NCI-H2171 treated with DMSO at 0.1 percent for 48 hours (cell line): Measurements from ENCODE around the gene RFWD3.
A peak's percentile ranks its signal among the peaks of the same experiment; 100 is the strongest.
"Not testable (repeated sequence)": the region's sequence is repeated elsewhere in the genome, so short reads cannot be mapped to it uniquely, and the experiment has no call there.

Experiments
- DNase-seq: peaks from one replicate; lab custom pipeline; 2025; lab: John Stamatoyannopoulos, UW

Gene RFWD3, protein sequence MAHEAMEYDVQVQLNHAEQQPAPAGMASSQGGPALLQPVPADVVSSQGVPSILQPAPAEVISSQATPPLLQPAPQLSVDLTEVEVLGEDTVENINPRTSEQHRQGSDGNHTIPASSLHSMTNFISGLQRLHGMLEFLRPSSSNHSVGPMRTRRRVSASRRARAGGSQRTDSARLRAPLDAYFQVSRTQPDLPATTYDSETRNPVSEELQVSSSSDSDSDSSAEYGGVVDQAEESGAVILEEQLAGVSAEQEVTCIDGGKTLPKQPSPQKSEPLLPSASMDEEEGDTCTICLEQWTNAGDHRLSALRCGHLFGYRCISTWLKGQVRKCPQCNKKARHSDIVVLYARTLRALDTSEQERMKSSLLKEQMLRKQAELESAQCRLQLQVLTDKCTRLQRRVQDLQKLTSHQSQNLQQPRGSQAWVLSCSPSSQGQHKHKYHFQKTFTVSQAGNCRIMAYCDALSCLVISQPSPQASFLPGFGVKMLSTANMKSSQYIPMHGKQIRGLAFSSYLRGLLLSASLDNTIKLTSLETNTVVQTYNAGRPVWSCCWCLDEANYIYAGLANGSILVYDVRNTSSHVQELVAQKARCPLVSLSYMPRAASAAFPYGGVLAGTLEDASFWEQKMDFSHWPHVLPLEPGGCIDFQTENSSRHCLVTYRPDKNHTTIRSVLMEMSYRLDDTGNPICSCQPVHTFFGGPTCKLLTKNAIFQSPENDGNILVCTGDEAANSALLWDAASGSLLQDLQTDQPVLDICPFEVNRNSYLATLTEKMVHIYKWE

DNA sequence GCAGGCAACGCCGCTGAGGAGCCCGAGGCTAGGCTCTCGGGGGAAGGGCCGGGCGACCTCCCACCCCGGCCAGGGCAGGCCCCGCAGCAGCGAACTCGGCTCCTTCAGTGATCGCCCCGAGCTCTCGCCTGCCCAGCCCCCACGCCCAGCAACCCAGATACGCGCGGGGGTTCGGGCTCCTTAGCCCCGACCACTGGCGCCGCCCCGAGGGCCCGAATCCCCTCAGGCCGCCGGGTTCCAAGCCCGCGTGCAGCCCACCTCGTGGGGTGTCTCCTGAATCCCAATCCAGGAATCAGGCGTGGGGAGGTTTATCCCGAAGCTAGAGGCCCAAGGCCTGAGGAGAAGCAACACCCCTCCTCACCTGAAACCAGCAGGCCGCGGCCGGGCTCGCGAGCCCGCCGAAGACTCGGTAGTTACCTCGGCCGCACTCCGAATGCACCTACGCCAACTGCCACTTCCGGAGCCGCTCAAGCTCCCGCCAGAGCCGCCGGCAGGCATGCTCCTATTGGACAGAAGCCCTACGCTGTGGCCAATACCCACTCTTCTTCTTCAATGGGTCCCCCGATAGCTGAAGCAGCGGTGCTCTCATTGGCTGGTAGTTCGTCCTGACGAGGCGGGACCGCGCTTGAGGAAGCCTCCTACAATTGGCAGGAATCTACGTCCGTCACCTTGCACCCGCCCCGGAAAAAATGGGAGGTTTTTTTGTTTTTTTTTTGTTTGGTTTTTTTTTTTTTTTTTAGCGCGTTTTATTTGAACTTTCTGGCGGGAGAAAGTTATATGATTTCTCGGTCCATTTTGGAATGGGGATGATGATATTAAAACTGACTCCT, at the start of gene RFWD3:
TSS of gene RFWD3 (minus strand) at position 453 of the 830 bp plus-strand sequence. CDS start 5,428 bp downstream, outside the sequence.
- DNase-seq, result peak; percentile 99

DNA sequence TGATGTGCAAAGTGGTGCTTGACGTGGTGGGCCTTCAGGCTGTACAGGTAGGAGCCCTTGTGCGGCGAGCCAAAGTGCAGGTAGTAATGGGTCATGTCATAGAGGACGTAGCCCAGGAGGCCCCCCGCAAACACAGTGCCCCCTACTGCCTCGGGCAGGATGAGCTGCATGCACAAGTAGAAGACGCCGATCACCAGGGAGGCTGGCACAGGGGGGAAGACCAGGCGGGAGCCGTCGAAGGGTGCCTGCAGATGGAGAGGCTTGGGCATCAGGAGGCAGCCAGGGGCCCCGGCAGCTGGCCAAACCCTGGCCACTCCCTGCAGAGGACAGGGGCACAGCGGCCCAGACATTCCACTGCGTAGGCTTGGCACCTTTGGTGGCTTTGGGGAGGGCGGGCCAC, 49.7 kb upstream of the RFWD3 start:
- DNase-seq, result no peak

DNA sequence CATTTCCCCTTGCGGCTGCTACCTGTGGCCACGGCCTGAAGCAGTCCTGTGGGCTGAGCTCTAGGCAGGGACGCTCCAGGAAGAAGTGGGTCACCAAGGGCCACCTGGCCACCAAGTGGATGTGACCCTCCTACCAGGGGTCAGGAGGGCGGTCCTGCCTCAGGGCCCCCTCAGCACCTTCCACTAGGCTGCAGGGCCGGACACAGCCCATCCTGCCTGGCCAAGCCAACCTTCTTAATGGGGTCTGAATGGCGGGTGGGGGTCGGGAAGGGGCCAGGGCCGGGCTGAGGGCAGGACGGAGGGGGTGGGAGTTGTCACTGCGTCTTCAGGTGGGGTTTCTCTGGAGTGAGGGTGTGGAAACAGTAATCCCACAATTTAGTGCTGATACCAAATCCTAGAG, 47.2 kb upstream of the RFWD3 start:
- DNase-seq, result no peak

DNA sequence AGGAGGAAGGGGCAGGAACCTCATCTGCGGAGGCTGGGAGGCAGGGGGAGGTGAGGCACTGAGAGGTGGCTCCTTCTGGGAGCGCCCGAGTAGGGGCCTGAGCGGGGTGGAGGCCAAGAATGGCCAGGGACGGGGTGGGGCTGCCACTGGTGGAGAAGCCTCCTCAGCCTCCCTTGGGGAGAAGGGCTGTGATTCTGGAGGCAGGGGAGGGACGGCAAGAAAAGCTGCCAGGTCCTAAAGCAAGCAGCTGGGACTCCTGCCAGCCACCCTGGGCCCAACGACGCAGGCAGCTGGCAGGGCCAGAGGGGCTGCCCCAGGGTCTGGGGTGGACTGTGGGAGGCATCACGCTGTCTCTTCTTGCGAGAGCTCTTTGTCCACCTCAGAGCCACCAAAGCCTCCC, 46.6 kb upstream of the RFWD3 start:
- DNase-seq, result no peak

DNA sequence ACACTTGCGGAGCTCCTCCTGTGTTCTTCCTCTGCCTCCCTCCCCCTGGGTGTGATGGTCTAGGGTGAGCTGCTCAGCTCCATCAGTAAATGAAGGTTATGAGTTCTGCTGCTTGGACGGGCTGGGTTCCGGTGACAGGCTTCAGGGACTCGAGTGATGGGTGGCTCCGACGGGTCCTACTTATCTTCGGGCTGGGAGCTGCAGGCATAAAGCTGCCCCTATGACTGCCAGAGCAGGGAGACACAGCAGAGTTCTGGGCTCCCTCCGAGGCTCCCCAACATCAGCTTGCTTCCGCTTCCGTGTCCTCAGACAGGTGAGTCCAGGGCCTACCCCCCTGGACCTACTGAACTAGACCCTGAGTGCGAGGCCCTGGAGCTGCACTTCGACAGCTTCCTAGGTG, 45.3 kb upstream of the RFWD3 start:
- DNase-seq, result no peak

DNA sequence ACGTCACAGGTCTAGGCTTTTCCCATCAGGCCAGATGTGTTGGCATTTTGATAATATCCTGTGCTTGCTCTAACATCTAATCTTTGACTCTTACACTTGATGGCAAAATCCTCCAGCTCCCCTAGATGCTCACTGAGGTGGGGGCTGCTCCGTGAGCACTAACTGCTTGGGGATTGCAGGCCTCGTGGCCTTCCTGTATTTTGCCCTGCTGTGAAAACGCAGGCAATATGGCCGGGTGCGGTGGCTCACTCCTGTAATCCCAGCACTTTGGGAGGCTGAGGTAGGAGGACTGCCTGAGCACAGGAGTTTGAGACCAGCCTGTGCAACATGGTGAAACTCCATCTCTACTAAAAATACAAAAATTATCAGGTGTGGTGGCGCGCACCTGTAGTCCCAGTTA, 43.7 kb upstream of the RFWD3 start:
- no peak for DNase-seq

DNA sequence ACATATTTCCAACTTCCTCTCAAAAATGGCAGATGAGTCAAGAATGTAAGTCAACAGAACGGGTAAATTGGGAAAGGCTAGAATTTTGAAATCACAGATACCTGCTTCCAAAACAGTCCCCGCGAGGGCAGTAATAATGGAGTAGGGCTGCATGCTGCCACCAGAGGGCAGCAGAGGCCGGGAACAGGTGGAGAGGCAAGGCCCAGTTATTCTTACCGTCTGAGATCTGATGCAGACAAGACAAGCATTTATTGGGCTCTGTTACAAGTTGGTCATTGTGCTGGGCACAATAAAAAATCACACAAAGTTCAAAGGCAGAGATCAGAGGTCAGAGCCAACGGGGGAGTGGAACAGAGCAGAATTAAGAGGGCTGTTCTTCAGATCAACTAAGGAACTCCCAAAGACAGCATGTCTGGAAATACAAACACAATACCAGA, 42.8 kb upstream of the RFWD3 start:
- DNase-seq, result peak; percentile 81

DNA sequence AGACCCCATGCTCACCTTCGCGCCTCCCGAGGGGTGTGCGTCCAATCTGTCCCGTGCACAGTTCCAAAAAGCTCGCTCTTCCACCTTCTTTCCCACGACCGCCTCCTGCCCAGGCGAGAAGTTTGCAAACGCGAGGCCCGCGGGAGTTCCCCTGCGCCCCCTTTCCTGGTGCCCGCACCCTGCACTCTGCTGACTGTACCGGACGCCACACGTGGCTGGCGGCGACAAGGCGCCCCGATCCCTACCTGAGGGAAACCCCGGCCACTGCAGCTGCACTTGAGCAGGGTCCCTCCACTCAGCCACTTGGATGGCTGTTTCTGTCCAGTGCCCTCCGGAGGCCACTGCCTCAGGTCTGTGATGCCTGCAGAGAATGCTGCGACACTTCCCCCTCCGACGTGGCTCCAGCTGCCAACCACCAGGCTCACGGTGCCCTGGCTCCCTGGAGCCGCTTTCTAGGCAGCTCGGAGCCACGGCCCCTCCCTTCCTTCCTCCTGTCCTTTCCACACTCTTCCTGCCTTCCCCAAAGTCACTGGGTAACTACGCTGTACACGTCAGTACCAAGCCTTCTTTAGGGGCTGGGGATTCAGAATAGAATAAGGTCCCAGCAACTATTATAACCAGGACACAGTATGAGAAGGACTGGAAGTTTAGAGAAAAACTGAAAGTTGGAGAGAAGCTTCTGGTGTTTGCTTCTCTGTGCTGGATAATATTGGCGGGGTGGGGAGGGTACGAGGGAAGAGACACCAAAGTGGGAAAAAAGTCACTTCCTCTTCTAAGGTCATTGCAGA, 34.0 kb upstream of the RFWD3 start, which contains the start of gene MLKL:
TSS of gene MLKL (minus strand) at position 425 of the 788 bp plus-strand sequence. CDS start 5,105 bp downstream, outside the sequence.
- peak; percentile 31 for DNase-seq

DNA sequence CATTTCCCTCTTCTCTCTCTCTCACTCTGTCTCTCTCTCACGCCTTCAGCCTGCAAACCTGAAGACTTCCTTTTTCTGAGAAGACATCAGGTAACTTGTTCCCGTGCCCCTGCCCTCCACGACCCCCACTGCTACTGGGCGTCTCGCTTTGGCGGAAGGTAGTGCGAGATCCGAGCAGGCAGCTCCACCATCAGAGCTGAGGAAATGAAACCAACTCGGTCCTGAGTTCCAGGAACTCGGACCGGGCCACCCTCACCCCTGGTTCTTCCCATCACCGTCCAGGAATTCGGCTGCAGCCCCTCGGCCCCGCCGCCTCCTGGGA, 33.4 kb upstream of the RFWD3 start:
- no peak for DNase-seq

DNA sequence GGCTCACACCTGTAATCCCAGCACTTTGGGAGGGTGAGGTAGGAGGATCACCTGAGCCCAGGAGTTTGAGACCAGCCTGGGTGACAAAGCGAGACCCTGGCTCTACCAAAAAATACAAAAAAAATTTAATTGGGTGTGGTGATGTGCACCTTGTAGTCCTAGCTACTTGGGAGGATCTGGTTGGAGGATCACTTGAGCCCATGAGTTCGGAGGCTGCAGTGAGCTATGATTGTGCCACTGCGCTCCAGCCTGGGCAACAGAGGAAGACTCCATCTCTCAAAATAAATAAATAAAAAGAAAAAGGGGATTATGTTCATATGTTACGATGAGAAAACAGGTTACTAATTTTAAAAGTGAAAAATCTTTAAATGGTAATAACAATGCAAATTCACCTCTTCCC, 33.0 kb upstream of the RFWD3 start:
- no peak for DNase-seq

DNA sequence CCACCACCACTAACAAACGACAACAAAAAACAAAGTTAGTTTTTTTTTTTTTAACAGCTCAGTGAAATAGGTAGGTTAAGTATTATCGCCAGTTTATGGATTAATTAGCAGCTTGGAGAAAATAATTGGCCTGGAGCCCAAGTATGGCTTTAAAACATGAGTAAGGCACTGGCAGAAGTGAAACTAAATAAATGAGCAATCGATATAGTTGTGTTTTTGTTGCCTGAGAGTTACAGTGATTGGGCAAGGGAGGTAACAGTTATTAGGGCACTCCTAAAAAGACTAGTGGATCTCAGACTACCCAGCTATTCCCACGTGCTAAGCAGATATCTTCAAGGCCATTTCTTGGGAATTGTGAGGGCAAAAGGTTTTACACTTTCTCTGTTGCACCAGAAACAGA, 31.5 kb upstream of the RFWD3 start:
- no peak for DNase-seq

DNA sequence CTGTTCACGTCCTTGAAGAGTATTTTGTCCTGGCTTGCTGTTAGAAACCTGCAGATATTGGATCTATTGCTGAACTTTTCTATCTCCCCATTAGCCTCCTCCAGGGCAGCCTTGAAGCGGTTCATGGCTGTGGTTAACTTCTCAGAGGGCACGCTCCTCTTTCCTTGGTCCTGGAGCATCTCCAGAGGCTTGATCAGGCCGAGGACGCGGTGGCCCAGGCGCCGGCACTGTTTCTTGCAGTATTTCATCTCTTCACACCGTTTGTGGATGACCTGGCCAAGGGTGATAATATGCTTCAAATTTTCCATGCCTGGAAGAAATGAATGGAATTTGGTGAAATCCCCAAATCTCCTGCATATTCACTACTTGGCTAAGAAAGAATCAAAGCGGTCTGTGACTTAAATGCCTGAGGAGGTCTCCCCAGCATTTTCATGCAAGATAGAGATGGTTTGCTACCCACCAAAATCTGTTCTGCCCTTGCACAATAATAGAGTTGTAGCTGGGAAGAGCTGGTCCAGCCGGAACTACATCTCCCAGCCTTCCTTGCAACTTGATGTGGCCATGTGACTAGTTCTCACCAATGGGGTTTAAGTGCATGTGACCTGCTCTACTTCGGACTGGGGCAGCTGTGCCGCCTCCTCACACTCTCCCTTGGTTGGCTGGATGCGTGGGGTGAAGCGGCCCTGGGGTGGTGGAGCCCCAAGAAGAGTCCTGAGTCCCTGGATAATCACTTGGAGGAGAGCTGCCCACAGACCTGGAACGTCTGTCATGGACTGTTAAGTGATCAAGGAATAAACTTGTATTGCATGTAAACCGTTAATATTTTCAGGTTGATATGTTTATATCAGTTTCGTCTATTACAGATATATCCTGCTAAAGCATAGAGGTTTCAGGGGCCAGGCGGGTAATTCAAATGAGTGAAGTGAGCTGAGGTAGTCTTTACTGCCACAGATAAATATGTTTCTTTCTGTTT, 29.1 kb upstream of the RFWD3 start:
- peak; percentile 91 for DNase-seq

DNA sequence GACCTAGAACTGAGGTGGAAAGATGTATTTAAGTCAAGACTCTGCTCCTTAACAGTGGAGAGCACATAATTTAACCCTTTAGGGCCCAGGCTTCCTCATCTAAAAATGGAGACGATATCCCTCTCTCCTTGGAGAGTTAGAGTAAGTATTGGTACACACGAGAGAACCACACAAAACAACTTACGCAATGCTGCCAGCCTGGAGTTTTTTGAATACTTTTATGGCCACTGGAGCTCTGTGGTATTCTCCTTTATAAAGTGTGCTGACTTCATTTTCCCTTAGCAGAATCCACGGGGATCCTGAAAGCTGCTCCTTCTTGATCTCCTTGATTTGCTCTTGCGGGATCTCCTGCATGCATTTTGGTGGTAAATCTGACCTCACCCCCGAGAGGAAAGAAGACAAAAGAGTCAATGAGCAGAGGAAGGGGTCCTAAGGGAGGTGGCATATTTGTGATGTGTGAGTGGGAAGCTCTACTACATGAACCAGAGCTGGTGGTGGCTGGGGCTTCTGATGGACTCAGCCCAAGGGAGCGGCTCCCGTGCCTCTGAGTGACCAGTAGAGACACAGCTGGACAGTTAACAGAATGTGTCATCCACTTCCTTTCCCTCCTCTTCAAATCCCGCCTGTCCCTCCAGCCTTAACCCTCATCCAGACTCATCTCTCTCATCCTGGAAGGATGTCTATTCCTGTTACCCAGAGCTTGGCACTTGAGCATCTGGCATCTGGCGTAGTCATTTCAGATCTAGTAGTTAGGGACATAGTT, 24.6 kb upstream of the RFWD3 start:
- no peak for DNase-seq

DNA sequence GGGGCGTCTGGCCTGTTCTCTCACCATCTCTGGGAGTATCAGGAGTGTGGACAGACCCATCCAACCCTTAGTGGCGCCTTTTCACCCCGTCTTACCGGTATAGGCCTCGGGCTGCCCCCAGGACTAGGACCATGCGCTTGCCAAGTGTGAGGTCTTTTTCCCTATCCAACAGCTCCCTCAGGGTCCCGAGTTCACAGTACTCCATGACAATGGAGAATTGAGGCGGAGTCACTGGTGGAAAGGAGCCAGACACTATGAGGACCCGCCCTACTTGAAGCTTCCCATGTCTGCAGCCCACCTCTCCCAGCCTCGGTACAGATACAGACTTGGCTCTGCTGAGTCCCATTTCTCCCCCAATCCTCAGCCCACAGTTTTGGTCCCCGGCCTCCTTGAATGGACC, 15.9 kb upstream of the RFWD3 start:
- no peak for DNase-seq

DNA sequence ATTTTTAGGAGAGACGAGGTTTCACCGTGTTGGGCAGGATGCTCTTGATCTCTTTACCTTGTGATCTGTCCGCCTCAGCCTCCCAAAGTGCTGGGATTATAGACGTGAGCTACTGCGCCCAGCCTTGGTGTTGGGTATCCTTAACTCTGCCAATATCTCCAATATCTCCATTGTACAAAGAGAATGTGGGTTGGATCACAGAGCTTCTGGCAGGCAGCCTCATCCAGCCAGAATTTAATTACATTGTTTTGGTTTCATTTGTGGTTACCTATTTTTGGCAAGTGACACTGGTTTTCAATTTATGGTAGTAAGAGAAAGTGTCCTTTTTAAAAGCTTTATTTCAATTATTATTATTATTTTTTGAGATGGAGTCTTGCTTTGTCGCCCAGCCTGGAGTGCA, 14.0 kb upstream of the RFWD3 start:
- DNase-seq, result no peak

DNA sequence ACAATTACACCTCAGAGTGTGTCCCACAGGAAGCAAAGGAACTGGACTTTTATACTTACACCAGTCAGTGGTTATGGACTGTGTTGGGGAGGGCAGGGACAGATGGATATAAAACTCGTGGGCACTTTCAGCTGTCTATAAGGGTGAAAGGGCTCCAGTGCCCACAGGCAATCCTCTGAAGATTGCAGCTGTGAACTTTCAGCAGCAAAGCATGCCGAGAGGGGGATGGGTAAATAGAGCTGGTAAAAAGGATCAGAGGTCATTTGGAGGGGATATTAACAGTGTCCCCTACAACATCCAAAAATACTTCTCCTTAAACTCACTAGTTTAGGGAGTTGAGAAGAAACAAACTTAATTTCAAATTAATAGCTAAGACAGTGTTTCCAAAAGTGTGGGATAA, 13.3 kb upstream of the RFWD3 start:
- no peak for DNase-seq

DNA sequence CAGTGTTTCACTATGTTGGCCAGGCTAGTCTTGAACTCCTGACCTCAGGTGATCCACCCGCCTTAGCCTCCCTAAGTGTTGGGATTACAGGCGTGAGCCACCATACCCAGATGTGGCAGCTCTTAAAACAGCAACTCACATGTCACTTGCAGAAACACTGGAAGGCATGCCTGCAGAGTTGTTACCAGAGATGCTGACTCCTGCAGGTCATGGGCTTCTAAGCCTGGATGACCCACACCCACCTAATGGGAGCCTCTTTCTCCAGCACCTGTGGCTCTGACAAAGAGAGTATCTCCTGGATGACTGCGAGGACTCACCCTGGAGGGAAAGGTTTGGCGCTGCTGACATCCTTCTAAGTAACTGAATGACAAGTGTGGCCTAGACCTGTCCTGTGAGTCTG, 11.2 kb upstream of the RFWD3 start:
- DNase-seq, result no peak

DNA sequence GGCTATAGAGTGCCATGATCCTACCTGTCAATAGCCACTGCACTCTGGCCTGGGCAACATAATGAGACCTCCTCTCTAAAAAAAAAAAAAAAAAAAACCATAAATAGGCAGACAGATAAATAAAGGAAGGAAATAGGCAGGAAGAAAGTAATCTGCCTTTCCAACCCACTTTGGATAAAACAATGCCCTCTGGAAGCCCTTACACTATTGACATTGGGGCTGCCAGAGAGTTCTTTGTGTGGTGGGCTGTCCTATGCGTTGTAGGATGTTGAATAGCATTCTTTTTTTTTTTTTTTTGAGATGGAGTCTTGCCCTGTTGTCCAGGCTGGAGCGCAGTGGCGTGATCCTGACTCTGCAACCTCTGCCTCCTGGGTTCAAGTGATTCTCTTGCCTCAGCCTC, 7.2 kb upstream of the RFWD3 start:
- no peak for DNase-seq

DNA sequence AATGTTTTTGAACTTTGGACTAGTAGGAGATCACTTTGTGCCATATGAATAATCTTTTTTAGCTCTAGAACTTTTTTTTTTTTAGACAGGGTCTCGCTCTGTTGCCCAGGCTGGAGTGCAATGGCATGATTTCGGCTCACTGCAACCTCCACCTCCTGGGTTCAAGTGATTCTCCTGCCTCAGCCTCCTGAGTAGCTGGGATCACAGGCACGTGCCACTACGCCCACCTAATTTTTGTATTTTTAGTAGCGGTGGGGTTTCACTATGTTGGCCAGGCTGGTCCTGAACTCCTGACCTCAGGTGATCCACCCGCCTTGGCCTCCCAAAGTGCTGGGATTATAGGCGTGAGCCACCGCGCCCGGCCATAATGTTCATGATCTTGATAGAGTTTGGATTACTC, 2.2 kb upstream of the RFWD3 start:
- DNase-seq, result not testable (repeated sequence)

DNA sequence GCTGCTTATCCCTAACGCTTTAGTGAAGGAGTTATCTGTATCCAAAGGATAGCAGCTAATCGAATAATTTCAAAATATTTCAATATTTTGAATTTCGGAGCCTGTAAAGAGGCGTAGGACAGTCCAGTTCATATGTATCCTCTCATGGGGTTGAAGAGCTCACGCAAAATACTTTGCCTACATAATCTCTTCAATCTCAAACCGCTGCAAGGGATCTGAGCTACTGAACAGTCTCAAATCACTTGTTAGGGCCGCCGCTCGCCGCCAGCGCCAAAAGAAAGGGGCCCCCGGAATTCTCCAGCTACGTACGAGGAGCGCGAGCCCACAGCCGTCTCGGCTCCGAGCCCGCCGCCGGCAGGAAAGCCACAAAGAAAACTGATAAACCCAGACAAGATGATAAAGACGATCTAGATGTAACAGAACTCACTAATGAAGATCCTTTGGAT, 601 bp upstream of the RFWD3 start:
- no peak for DNase-seq
